ENCODE measurements around the gene SRSF4. TPM values are rescaled to one million over a fixed set of nuclear protein-coding genes. Genes with fewer than 3 reads are reported as not detected.
A peak's percentile ranks its signal among the peaks of the same experiment; 100 is the strongest.

SRSF4 gene
- total and polyA plus RNA-seq, 2 of the 8 experiments (the other 6 are each of a cell fraction or from before 2014, with no cell fraction given), result 34.9 to 86.5 TPM

DNA sequence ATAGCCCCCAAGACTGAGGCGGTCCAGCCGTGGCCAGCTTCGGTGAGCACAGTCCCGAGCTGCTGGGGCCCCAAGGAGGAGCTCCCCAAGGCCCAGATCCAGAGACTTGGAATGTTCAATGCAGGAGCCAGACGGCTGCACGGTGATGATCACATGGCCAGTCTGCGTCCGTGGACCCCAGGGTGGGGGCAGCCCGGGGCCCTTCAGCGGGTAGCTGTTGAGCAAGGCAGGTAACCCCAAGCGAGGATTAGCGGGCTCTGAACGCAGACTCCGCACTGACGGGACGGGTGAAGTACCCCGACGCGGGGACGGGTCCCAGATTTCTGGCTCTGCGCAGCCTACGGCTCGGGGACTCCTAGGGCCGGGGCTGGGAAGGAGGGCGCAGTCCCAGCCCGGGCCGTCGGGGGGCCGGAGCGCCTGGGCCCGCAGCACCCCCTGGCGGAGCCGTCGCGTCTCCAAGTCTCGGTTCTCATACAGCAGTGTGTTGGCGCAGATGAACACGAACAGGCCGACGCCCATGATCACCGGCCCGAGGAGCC is 60.7 kb downstream of the SRSF4 start:
- H3K23me2 ChIP-seq (ENCODE audit: low read depth, low read length), result peaks cover 30% of the 10 kb centered on the region; the same call in 1 of the 2 replicates
- no peak overlapping the region for H2BK20ac ChIP-seq (ENCODE audit: low read length)
- H2AFZ ChIP-seq (ENCODE audit: low read length), result no peak overlapping the region
- peaks cover 0 to 4% of the 10 kb centered on the region in 2 experiments for H4K20me1 ChIP-seq (replicated peaks in 1 of 2; ENCODE audit: control insufficient read depth in 1 of 2, insufficient read depth in 2 of 2, low read length in 2 of 2)
- DNase-seq (ENCODE audit: low read depth in 1 of 2, low spot score in 2 of 2) (peak in 1 of 2 experiments; percentile 93), FAIRE-seq (no peak)
- H3K9me3 ChIP-seq (ENCODE audit: insufficient read depth in 2 of 2, low read depth in 1 of 2, low read length in 1 of 2), result no peaks in the 10 kb centered on the region
- no peak overlapping the region for H3K27ac ChIP-seq (ENCODE audit: low read depth, low read length)
- no peak overlapping the region for H2BK15ac ChIP-seq (ENCODE audit: low read length)
- 40% methylated on average over 36 of the region's 42 CpGs; no CpG with 5 or more reads in 1 of the 2 experiments for WGBS, 2 experiments (ENCODE audit: extremely low coverage in 1 of 2, insufficient coverage in 1 of 2, insufficient read length in 1 of 2, insufficient replicate concordance in 2 of 2, low coverage in 1 of 2, low lambda C conversion rate in 2 of 2, missing lambda C conversion rate in 1 of 2)
- H3K23ac ChIP-seq (ENCODE audit: insufficient read length), result no peak overlapping the region
- no peak overlapping the region for H3K56ac ChIP-seq (replicated peaks; ENCODE audit: insufficient read length, low read depth, low read length)
- no peaks in the 10 kb centered on the region; a peak in 1 of 4 replicates for H3K79me2 ChIP-seq (ENCODE audit: control insufficient read depth in 1 of 2, insufficient read depth in 2 of 2, low read length in 2 of 2)
- peak overlapping the region in 2 of 4 experiments; percentile 51 to 91; a peak in 3 of 8 replicates for H3K4me3 ChIP-seq (ENCODE audit: extremely low read depth in 1 of 4, insufficient read depth in 2 of 4, low read depth in 3 of 4, low read length in 4 of 4)
- CTCF ChIA-PET (ENCODE audit: partially characterized antibody), result interaction anchor here (0.5 to 3.6 kb wide), 26 partner anchors 8 to 252 kb away, joined by 3 to 20 read pairs (median 4); no protein-coding TSS in a partner anchor
- H3K4ac ChIP-seq (replicated peaks; ENCODE audit: insufficient read length, low read depth, low read length), result no peak overlapping the region
- no peak overlapping the region for H4K91ac ChIP-seq (replicated peaks; ENCODE audit: insufficient read length, low read length)
- H3K79me1 ChIP-seq (ENCODE audit: low read depth, low read length), result no peaks in the 10 kb centered on the region
- H3K36me3 ChIP-seq (ENCODE audit: control insufficient read depth in 2 of 4, insufficient read depth in 4 of 4, low read length in 3 of 4), result peaks cover 0 to 2% (median 0%) of the 10 kb centered on the region in 4 experiments; a peak in 3 of 8 replicates
- no peak overlapping the region for H3K9ac ChIP-seq (replicated peaks in 1 of 4; ENCODE audit: extremely low read depth in 1 of 4, low read depth in 3 of 4, low read length in 3 of 4)
- no peak overlapping the region for H2BK120ac ChIP-seq (replicated peaks; ENCODE audit: low read depth, low read length)
- no peak overlapping the region for H2BK5ac ChIP-seq (ENCODE audit: low read depth, low read length)
- H2AK5ac ChIP-seq (ENCODE audit: low read depth, low read length), result no peak overlapping the region
- H4K8ac ChIP-seq (ENCODE audit: extremely low read depth, insufficient read depth, low read length), result peak overlapping the region; percentile 66; the same call in 1 of the 2 replicates
- POLR2A ChIA-PET (ENCODE audit: partially characterized antibody), result interaction anchor here (0.8 to 6.9 kb wide), 6 partner anchors 43 to 237 kb away, joined by 3 to 77 read pairs (median 7); partner anchors contain the start of gene SRSF4
- no peak overlapping the region for H2BK12ac ChIP-seq (ENCODE audit: low read depth, low read length)
- peak overlapping the region; percentile 91 to 95 for H3K4me2 ChIP-seq (ENCODE audit: insufficient read depth in 1 of 2, low read depth in 2 of 2, low read length in 2 of 2)
- H3K14ac ChIP-seq (ENCODE audit: insufficient read length), result no peak overlapping the region
- H4K5ac ChIP-seq (ENCODE audit: insufficient read length, low read depth, low read length), result no peak overlapping the region
- H3K27me3 ChIP-seq (replicated peaks in 1 of 4; ENCODE audit: control insufficient read depth in 3 of 4, extremely low read depth in 1 of 4, insufficient read depth in 3 of 4, low read length in 3 of 4), result peaks cover 0 to 42% (median 25%) of the 10 kb centered on the region in 4 experiments; a peak in 6 of 7 replicates
- H3K18ac ChIP-seq (ENCODE audit: extremely low read depth, low read length), result no peak overlapping the region
- H3K4me1 ChIP-seq (replicated peaks in 1 of 4; ENCODE audit: control insufficient read depth in 3 of 4, insufficient read depth in 4 of 4, low read length in 3 of 4), result peaks cover 0 to 19% (median 9%) of the 10 kb centered on the region in 4 experiments; a peak in 6 of 7 replicates
- TF ChIP-seq CTBP2 (IDR thresholded peaks at IDR 0.05; ENCODE audit: borderline replicate concordance, insufficient read depth, insufficient read length, low read length) (peak; percentile 12), TAF1 (IDR thresholded peaks at IDR 0.05; ENCODE audit: low read depth, low read length) (0 out of 2 replicates have a peak, but pooled peaks have one; percentile 25), ASH2L (IDR thresholded peaks at IDR 0.05; ENCODE audit: low read length) (no peak), SIRT6 (IDR thresholded peaks at IDR 0.05; ENCODE audit: low read length) (no peak), CBX8 (IDR thresholded peaks at IDR 0.05; ENCODE audit: borderline replicate concordance, low read depth, low read length) (no peak), CBX5 (IDR thresholded peaks at IDR 0.05; ENCODE audit: low read depth, low read length) (no peak), SUZ12 (IDR thresholded peaks at IDR 0.05; ENCODE audit: low read length) (no peak), KDM1A (IDR thresholded peaks at IDR 0.05; ENCODE audit: borderline replicate concordance, low read length) (no peak), PHF8 (conservative IDR thresholded peaks at IDR 0.05; ENCODE audit: low read depth, low read length) (no peak), GABPA (IDR thresholded peaks at IDR 0.05; ENCODE audit: borderline replicate concordance, insufficient read depth, low read length) (no peak), CHD2 (IDR thresholded peaks at IDR 0.05; ENCODE audit: low read length) (no peak), SAP30 (IDR thresholded peaks at IDR 0.05; ENCODE audit: insufficient read depth, insufficient replicate concordance, low read length) (no peak), SP4 (IDR thresholded peaks at IDR 0.05; ENCODE audit: low read length) (no peak)

Data from H1 (cell line).